Heart left ventricle (tissue), 16 donors: ENCODE measurements around the gene NLRP5. TPM values are rescaled to one million over a fixed set of nuclear protein-coding genes. Genes with fewer than 3 reads are reported as not detected.

Experiments
- ATAC-seq, 4 donors: fragments of 200-7000 bp; cut with Tn5 transposase; one replicate each; pipeline ENCODE4 v1.9.1; 2020 to 2022; ENCODE audit warnings: moderate library complexity in 4 of 4, mild to moderate bottlenecking in 3 of 4, moderate number of reproducible peaks in 1 of 4
- DNase-seq, 5 donors: peaks; one replicate each; pipeline ENCODE4 v3.0.0-alpha.2; 2020
- H3K27ac ChIP-seq, 12 donors: fragments of 200-600 bp; sonication (generic) in 4 of 12; one replicate each; pipeline versions ENCODE4 v1.5.0 to v1.8.0; 2016 to 2022; ENCODE audit warnings: mild to moderate bottlenecking in 2 of 12
- H3K27me3 ChIP-seq, 9 donors: fragments of 200-600 bp; sonication (generic) in 2 of 9; one replicate each; pipeline versions ENCODE4 v1.5.1 to v1.8.0; 2016 to 2022; ENCODE audit warnings: mild to moderate bottlenecking in 3 of 9
- H3K36me3 ChIP-seq, 9 donors: fragments of 200-600 bp; sonication (generic) in 2 of 9; one replicate each; pipeline versions ENCODE4 v1.5.0 to v1.8.0; 2018 to 2022; ENCODE audit warnings: mild to moderate bottlenecking in 2 of 9
- H3K4me1 ChIP-seq, 12 donors: fragments of 200-600 bp; sonication (generic) in 4 of 12; one replicate each; pipeline versions ENCODE4 v1.5.0 to v1.8.0; 2016 to 2022; ENCODE audit warnings: mild to moderate bottlenecking in 3 of 12
- H3K4me3 ChIP-seq, 12 donors: fragments of 200-600 bp; sonication (generic) in 4 of 12; one replicate each; pipeline versions ENCODE4 v1.5.0 to v1.8.0; 2017 to 2022; ENCODE audit warnings: mild to moderate bottlenecking in 9 of 12, moderate library complexity in 4 of 12
- H3K9me3 ChIP-seq, 12 donors: fragments of 200-600 bp; sonication (generic) in 4 of 12; one replicate each; pipeline versions ENCODE4 v1.5.0 to v1.8.0; 2016 to 2022; ENCODE audit warnings: mild to moderate bottlenecking in 1 of 12
- POLR2A ChIP-seq, 2 donors: fragments of 450-650 bp; IDR thresholded peaks; one replicate each; pipeline ENCODE4 v1.6.1; 2017; ENCODE audit warnings: antibody characterized with exemption in 2 of 2, mild to moderate bottlenecking in 2 of 2, moderate library complexity in 2 of 2
- WGBS, 4 donors: extraction: QIAGEN DNeasy Blood & Tissue Kit in 2 of 4; methylation state at CpG; one replicate each; pipeline versions ENCODE4 v1.1.5 to v1.1.7; 2013 to 2018; 5-methylcytosine and 5-hydroxymethylcytosine counted together
- intact Hi-C, 10 donors: fragments of 100-400 bp; cut with DNase I; formaldehyde crosslinking; loops; one replicate each; pipeline versions ENCODE4 v1.11.1 to v1.14.2; 2022
- polyA plus RNA-seq, 2 donors: library from polyadenylated mRNA; stranded (reverse); fragments of 200-250 nt; gene quantifications; one replicate each; pipeline ENCODE4 v1.2.3, GENCODE V29; 2013
- total RNA-seq, 9 donors: library from RNA; depleted of rRNA in 2 of 9; stranded (reverse); fragments of >200 nt in 2 of 9; fragmentation: NEBNext Ultra II Directional in 3 of 9; extraction: Animal tissue kit (Norgen Biotek cat#: 25700) in 3 of 9; gene quantifications; one replicate each; pipeline versions ENCODE4 v1.1.0 to v1.2.4, GENCODE V29; 2016 to 2023
- TF ChIP-seq, protein P1 (sequence below), 12 donors: fragments of 200-600 bp; sonication (generic) in 4 of 12; IDR thresholded peaks; one replicate each; pipeline versions ENCODE4 v1.5.0 to v1.8.0; 2018 to 2022; ENCODE audit warnings: antibody characterized with exemption in 12 of 12, mild to moderate bottlenecking in 5 of 12
- donor health status: ischemic (EF 13 %, LVEDD 7.1; RV severe dilation, severe dysfunction).
- donor health status: healthy with polysubstance abuse.
- donor health status: DM: no; HTN: yes; CAD: no.
- donor health status: DM: no; HTN: no; CAD: no.
- donor health status: ischemic (EF 25% LVEDD 6.9; RV normal size, moderate dysfunction).
- donor health status: ischemic (EF 25% LVEDD 5.7; RV mildly dilated, moderate dysfunction).
- donor health status: healthy.
- donor health status: DM: yes; HTN: yes; CAD: no.
- donor health status: ischemic (EF 35%, LVEDD 5.7; RV mildly dilated, moderate dysfunction).
- donor health status: nonischemic (EF 11% LVEDD 7.7; RV severe dilation, severe dysfunction).
- donor health status: DM: yes; HTN: yes; CAD: no.
- donor health status: PGD.
- donor health status: ischemic (EF 29% LVEDD 5.4; RV normal size, mild dysfunction).
- donor health status: nonischemic (EF 23%, LVEDD 6.1; RV moderate dilation, normal function).

NLRP5 gene
- total and polyA plus RNA-seq, 11 donors = not detected

DNA sequence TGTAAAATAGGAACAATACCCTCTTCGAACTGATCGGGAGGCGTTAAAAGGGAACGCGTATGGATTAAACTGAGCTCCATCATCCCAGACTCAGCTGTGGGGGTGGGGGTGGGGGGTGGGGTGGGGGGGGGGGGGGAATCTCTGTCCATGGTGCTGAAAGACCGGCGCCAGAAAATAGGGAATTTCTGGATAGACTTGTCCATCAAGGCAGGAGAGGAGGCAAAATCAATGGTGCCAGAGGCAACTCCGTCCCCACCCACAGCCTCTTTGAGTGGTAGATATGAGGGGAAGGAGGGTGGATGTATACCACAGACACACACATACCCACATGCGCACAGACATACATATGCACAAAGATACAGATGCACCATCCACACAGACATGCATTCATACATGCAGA lies 97.1 kb downstream of the NLRP5 start:
- TF ChIP-seq, protein P1, sequence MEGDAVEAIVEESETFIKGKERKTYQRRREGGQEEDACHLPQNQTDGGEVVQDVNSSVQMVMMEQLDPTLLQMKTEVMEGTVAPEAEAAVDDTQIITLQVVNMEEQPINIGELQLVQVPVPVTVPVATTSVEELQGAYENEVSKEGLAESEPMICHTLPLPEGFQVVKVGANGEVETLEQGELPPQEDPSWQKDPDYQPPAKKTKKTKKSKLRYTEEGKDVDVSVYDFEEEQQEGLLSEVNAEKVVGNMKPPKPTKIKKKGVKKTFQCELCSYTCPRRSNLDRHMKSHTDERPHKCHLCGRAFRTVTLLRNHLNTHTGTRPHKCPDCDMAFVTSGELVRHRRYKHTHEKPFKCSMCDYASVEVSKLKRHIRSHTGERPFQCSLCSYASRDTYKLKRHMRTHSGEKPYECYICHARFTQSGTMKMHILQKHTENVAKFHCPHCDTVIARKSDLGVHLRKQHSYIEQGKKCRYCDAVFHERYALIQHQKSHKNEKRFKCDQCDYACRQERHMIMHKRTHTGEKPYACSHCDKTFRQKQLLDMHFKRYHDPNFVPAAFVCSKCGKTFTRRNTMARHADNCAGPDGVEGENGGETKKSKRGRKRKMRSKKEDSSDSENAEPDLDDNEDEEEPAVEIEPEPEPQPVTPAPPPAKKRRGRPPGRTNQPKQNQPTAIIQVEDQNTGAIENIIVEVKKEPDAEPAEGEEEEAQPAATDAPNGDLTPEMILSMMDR (IDR thresholded peaks at IDR 0.05) = no peak
- no peak for TF ChIP-seq POLR2A (IDR thresholded peaks at IDR 0.05)
- WGBS, 4 donors = 45 to 55% (median 50%) methylated on average over 9 of the region's 9 CpGs
- Histone ChIP-seq H3K4me3 (no peak overlapping the region), H3K4me1 (peaks cover 0 to 16% (median 10%) of the 10 kb centered on the region in 12 donors), H3K9me3 (no peaks in the 10 kb centered on the region), H3K27me3 (no peaks in the 10 kb centered on the region), H3K27ac (no peak overlapping the region), H3K36me3 (peaks cover 0 to 14% (median 3%) of the 10 kb centered on the region in 9 donors)
- ATAC-seq = no peak
- intact Hi-C loops = loop anchor here in 8 of 10 donors (5.0 to 10.0 kb wide), 6 partner anchors 34 to 249 kb away; partner anchors contain the start of gene ZNF787 (in 1 of the 8)
- DNase-seq = no peak

DNA sequence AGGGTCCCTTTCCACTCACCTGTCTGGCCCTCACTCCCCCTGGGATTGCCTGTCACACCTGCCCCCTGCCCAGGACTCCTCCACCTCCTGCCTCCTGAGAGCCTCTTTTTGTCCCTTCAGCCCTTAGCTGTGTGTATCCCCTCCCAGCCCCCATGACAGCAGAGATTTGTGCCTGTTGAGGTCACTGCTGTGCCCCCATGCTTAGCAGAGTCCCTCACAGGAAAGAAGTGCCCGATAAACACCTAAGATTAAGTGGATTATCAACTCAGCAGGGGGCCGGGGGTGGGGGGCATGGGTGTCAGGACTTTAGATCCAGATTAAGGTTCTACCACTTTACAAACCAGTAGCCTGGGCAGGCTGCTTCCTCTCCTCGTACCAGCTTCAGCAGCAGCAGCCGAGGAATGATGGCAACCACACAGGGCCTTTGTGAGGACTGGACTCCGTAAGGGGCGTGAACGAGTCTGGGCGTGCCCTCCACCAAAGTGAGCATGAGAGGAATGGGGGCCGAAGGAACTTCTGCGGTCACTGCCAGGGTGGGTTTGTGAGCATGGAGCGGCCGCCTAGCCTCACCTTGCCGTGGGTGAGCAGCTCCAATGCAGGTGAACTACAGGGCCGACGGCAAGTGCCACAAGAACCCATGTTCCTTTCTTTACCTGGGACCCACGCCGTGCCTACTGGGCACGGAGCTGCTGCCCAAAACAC lies 98.4 kb downstream of the NLRP5 start:
- Histone ChIP-seq H3K27ac (no peak overlapping the region), H3K9me3 (no peaks in the 10 kb centered on the region), H3K4me1 (peaks cover 0 to 30% (median 12%) of the 10 kb centered on the region in 12 donors), H3K4me3 (no peak overlapping the region), H3K36me3 (peaks cover 0 to 18% (median 8%) of the 10 kb centered on the region in 9 donors), H3K27me3 (no peaks in the 10 kb centered on the region)
- DNase-seq = peak in 1 of 5 donors; percentile 2
- intact Hi-C loops = loop anchor here in 8 of 10 donors (5.0 to 10.0 kb wide), 6 partner anchors 32 to 247 kb away; partner anchors contain the start of gene ZNF787 (in 2 of the 8)
- TF ChIP-seq, protein P1 (IDR thresholded peaks at IDR 0.05) = no peak
- TF ChIP-seq POLR2A (IDR thresholded peaks at IDR 0.05) = no peak
- WGBS, 4 donors = 76 to 84% (median 80%) methylated on average over 18 of the region's 18 CpGs
- ATAC-seq = no peak

DNA sequence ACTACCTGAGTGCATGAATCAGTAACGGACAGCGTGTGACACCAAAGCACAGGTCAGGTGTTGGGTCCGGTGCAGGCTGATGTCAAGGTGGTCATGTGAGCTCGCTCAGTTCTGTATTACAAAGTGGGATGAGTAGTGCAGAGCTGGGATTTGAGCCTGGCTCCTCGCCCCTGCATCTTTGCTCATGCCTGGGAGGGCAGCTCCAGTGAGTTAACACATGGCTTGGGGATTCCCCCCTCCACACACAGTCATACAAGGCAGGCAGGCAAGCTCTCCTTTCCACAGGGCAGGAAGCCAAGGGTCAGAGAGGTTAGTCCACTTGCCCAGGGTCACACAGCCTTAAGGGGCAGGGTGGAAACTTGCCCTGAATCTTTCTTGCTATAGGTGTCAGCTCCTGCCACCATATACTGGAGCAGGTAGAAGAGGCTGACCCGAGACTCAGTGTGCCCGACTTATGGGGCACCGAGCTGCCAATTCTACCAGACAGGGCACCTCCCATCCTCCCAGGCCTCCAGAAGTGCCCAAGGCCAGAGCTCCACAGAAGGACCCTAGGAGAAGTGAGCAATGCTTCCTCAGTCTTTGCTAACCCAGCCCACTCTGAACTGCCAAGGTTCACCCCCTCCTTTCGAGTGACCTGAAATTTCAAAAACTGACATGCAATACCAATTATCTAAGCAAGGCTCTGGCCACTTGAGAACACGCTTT lies 99.1 kb downstream of the NLRP5 start:
- no peak for TF ChIP-seq POLR2A (IDR thresholded peaks at IDR 0.05)
- TF ChIP-seq, protein P1 (IDR thresholded peaks at IDR 0.05) = no peak
- no peak for ATAC-seq
- Histone ChIP-seq H3K27ac (no peak overlapping the region), H3K36me3 (peaks cover 0 to 24% (median 8%) of the 10 kb centered on the region in 9 donors), H3K4me3 (no peak overlapping the region), H3K4me1 (peaks cover 0 to 34% (median 18%) of the 10 kb centered on the region in 12 donors), H3K9me3 (no peaks in the 10 kb centered on the region), H3K27me3 (no peaks in the 10 kb centered on the region)
- 80 to 92% (median 88%) methylated on average over 7 to 10 of the region's 10 CpGs for WGBS, 4 donors
- no peak for DNase-seq
- intact Hi-C loops = loop anchor here in 3 of 10 donors (5.0 to 10.0 kb wide), 2 partner anchors 37 to 69 kb away; partner anchors contain the start of gene ZNF787 (in 1 of the 3)
